ENCODE results near the gene OSBPL8.

GRCh38 chr12:76366163-76366562 is 193.4 kb downstream of the OSBPL8 start:
- TF ChIP-seq CTCF (IDR thresholded peaks at IDR 0.05; ENCODE audit: low read length) (no peak), EZH2 (IDR thresholded peaks at IDR 0.05; ENCODE audit: borderline replicate concordance, low read length) (no peak)
